Measurements from ENCODE around the gene SLC5A3. TPM values are rescaled to one million over a fixed set of nuclear protein-coding genes. Genes with fewer than 3 reads are reported as not detected.
A peak's percentile ranks its signal among the peaks of the same experiment; 100 is the strongest.

The SLC5A3 gene
- total and polyA plus RNA-seq, 2 donors (not counting 1 experiment from before 2014, with no cell fraction given), result 1.2 to 16.7 TPM

GRCh38 chr21:34091607-34092006 is 18.2 kb downstream of the SLC5A3 start:
- intact Hi-C loops (cut with micrococcal nuclease), result no loop called here
- peaks cover 42% of the 10 kb centered on the region for H3K4me1 Mint-ChIP-seq
- H3K27me3 Mint-ChIP-seq, result no peaks in the 10 kb centered on the region
- no peak overlapping the region for H2AFZ ChIP-seq (ENCODE audit: insufficient read depth, low read depth, low read length, poor library complexity, severe bottlenecking)
- H3K79me2 ChIP-seq (ENCODE audit: control insufficient read depth, insufficient read depth, low read length), result peaks cover 50% of the 10 kb centered on the region
- ChIA-PET POLR2A (interaction anchor here (0.6 kb wide), 1 partner anchor 23 kb away, joined by 3 read pairs; no protein-coding TSS in a partner anchor), CTCF (interaction anchor here (0.7 to 3.9 kb wide), 4 partner anchors 9 to 271 kb away, joined by 3 to 21 read pairs (median 4); no protein-coding TSS in a partner anchor)
- TF ChIP-seq CTCF (IDR thresholded peaks at IDR 0.05), result peak; percentile 44
- TF ChIP-seq EZH2 (IDR thresholded peaks at IDR 0.05; ENCODE audit: borderline replicate concordance, insufficient read depth, low read depth, low read length, poor library complexity, severe bottlenecking), result no peak
- no peaks in the 10 kb centered on the region for H3K27me3 ChIP-seq (replicated peaks in 1 of 4; ENCODE audit: control extremely low read depth in 1 of 4, control insufficient read depth in 3 of 4, insufficient read depth in 4 of 4, low read length in 3 of 4)
- H3K4me2 ChIP-seq (replicated peaks; ENCODE audit: low read depth, low read length, poor library complexity, severe bottlenecking), result no peak overlapping the region
- peaks cover 53% of the 10 kb centered on the region for H4K20me1 ChIP-seq (ENCODE audit: control insufficient read depth, insufficient read depth, low read length, poor library complexity, severe bottlenecking)
- H3K9me3 Mint-ChIP-seq (ENCODE audit: insufficient read depth), result no peaks in the 10 kb centered on the region
- ATAC-seq (ENCODE audit: low read depth) (no peak), DNase-seq (no peak)
- peaks cover 9 to 10% of the 10 kb centered on the region in 2 donors for H3K4me1 ChIP-seq (ENCODE audit: control insufficient read depth in 2 of 2, insufficient read depth in 2 of 2, low read length in 2 of 2)
- H3K4me3 Mint-ChIP-seq, result no peak overlapping the region
- no peaks in the 10 kb centered on the region for H3K9me3 ChIP-seq (ENCODE audit: control extremely low read depth in 1 of 3, control insufficient read depth in 2 of 3, insufficient read depth in 1 of 3, low read length in 2 of 3)
- no peak overlapping the region for H3K27ac ChIP-seq (ENCODE audit: low read length in 2 of 2)
- H3K27ac Mint-ChIP-seq, result no peak overlapping the region
- no peak overlapping the region for H3K4me3 ChIP-seq (ENCODE audit: control extremely low read depth in 1 of 5, extremely low read depth in 1 of 5, insufficient read depth in 1 of 5, low read depth in 2 of 5, low read length in 4 of 5)
- H3K9ac ChIP-seq (ENCODE audit: low read length), result no peak overlapping the region
- no CpG with 5 or more reads among the region's 2 CpGs for WGBS (ENCODE audit: insufficient coverage)
- peaks cover 2 to 16% of the 10 kb centered on the region in 2 experiments for H3K36me3 ChIP-seq (replicated peaks in 1 of 2; ENCODE audit: control extremely low read depth in 1 of 2, control insufficient read depth in 1 of 2, extremely low read depth in 1 of 2, insufficient read depth in 2 of 2, low read length in 1 of 2)

GRCh38 chr21:34092262-34092921 is 19.0 kb downstream of the SLC5A3 start:
- 88% methylated on average over 1 of the region's 6 CpGs for WGBS (ENCODE audit: insufficient coverage)
- TF ChIP-seq CTCF (IDR thresholded peaks at IDR 0.05) (no peak), EZH2 (IDR thresholded peaks at IDR 0.05; ENCODE audit: borderline replicate concordance, insufficient read depth, low read depth, low read length, poor library complexity, severe bottlenecking) (no peak)
- ATAC-seq (ENCODE audit: low read depth), result no peak

More at GRCh38 chr21:34092262-34092921, 19.0 kb downstream of the SLC5A3 start:
- CTCF ChIA-PET, result interaction anchor here (1.4 to 3.9 kb wide), 3 partner anchors 9 to 270 kb away, joined by 3 to 21 read pairs (median 4); no protein-coding TSS in a partner anchor
- Histone ChIP-seq H3K79me2 (ENCODE audit: control insufficient read depth, insufficient read depth, low read length) (peaks cover 48% of the 10 kb centered on the region), H3K4me1 (ENCODE audit: control insufficient read depth in 2 of 2, insufficient read depth in 2 of 2, low read length in 2 of 2) (peaks cover 9 to 14% of the 10 kb centered on the region in 2 donors), H4K20me1 (ENCODE audit: control insufficient read depth, insufficient read depth, low read length, poor library complexity, severe bottlenecking) (peaks cover 45% of the 10 kb centered on the region), H3K9ac (ENCODE audit: low read length) (no peak overlapping the region), H3K36me3 (replicated peaks in 1 of 2; ENCODE audit: control extremely low read depth in 1 of 2, control insufficient read depth in 1 of 2, extremely low read depth in 1 of 2, insufficient read depth in 2 of 2, low read length in 1 of 2) (peaks cover 2 to 15% of the 10 kb centered on the region in 2 experiments), H3K27ac (ENCODE audit: low read length in 2 of 2) (peak overlapping the region in 1 of 2 donors; percentile 18), H2AFZ (ENCODE audit: insufficient read depth, low read depth, low read length, poor library complexity, severe bottlenecking) (no peak overlapping the region), H3K27me3 (replicated peaks in 1 of 4; ENCODE audit: control extremely low read depth in 1 of 4, control insufficient read depth in 3 of 4, insufficient read depth in 4 of 4, low read length in 3 of 4) (no peaks in the 10 kb centered on the region), H3K4me2 (replicated peaks; ENCODE audit: low read depth, low read length, poor library complexity, severe bottlenecking) (no peak overlapping the region), H3K9me3 (ENCODE audit: control extremely low read depth in 1 of 3, control insufficient read depth in 2 of 3, insufficient read depth in 1 of 3, low read length in 2 of 3) (no peaks in the 10 kb centered on the region), H3K4me3 (ENCODE audit: control extremely low read depth in 1 of 5, extremely low read depth in 1 of 5, insufficient read depth in 1 of 5, low read depth in 2 of 5, low read length in 4 of 5) (no peak overlapping the region)
- Mint-ChIP-seq H3K4me1 (peaks cover 50% of the 10 kb centered on the region), H3K27me3 (no peaks in the 10 kb centered on the region), H3K4me3 (no peak overlapping the region), H3K9me3 (ENCODE audit: insufficient read depth) (no peaks in the 10 kb centered on the region), H3K27ac (peak overlapping the region; percentile 50)
- POLR2A ChIA-PET, result interaction anchor here (0.6 to 0.7 kb wide), 2 partner anchors 24 to 1944 kb away, joined by 3 to 6 read pairs; no protein-coding TSS in a partner anchor
- intact Hi-C loops (cut with micrococcal nuclease), result no loop called here
- DNase-seq, result no peak

All from B cell (primary cell).